ENCODE measurements around the gene ACKR3. TPM values are rescaled to one million over a fixed set of nuclear protein-coding genes. Genes with fewer than 3 reads are reported as not detected.

ACKR3 gene
- total RNA-seq, 4 donors from 2014 or later: 22.9 to 115 (median 64.6) TPM

- DNase-seq (ENCODE audit: low spot score): no peak
- no peak for TF ChIP-seq CTCF (IDR thresholded peaks at IDR 0.05)
These were observed 8.8 kb downstream of the ACKR3 start for GRCh38 chr2:236578411-236578846.

DNA sequence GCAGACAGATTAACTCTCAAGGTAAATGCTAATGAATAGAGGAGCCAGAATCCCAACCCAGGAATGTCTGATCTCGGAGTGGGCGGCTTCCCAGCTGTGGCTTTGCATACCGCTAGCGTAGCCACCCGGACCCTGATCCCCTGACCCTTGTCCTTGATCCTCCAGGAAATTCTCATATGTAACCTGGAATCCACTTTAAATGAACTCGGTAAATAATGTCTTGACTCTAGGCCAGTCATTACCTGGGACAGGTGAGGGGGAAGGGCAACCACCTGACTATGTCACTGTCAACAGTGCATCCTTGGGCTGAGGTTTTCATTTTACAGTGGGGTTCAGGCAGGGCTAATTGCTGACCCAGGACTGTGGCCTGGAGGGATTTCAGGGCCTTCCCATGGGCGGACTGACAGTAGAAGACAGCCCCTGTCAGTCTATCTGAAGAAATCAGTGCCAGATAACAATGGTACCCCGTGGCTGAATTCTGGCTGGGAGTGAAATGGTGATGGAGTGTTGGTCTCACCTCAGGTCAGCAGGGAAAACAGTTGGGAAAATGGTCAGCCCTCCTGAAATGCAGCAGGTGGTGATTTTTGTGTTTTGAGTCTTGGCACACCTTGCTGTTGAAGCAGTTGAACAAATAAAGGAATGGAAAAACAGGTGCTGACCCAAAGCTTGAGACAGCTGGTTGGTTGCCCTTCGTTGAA is 9.6 kb downstream of the ACKR3 start:
- TF ChIP-seq CTCF (IDR thresholded peaks at IDR 0.05): no peak
- ATAC-seq (ENCODE audit: low FRiP score) (no peak), DNase-seq (ENCODE audit: low spot score) (no peak)

More at GRCh38 chr2:236578411-236578846, 8.8 kb downstream of the ACKR3 start:
- ATAC-seq (ENCODE audit: low FRiP score): no peak

GRCh38 chr2:236579746-236580315 is 10.2 kb downstream of the ACKR3 start:
- ATAC-seq (ENCODE audit: low FRiP score) (no peak), DNase-seq (ENCODE audit: low spot score) (no peak)
- no peak for TF ChIP-seq CTCF (IDR thresholded peaks at IDR 0.05)

GRCh38 chr2:236580746-236581355 is 11.2 kb downstream of the ACKR3 start:
- DNase-seq (ENCODE audit: low spot score): no peak
- no peak for ATAC-seq (ENCODE audit: low FRiP score)
- no peak for TF ChIP-seq CTCF (IDR thresholded peaks at IDR 0.05)

DNA sequence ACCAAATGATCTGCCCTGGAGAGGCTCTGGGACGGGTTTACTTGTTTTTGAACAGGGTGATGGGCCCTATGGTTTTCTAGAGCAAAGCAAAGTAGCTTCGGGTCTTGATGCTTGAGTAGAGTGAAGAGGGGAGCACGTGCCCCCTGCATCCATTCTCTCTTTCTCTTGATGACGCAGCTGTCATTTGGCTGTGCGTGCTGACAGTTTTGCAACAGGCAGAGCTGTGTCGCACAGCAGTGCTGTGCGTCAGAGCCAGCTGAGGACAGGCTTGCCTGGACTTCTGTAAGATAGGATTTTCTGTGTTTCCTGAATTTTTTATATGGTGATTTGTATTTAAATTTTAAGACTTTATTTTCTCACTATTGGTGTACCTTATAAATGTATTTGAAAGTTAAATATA is 11.9 kb downstream of the ACKR3 start:
- no peak for ATAC-seq (ENCODE audit: low FRiP score)
- DNase-seq (ENCODE audit: low spot score): no peak

DNA sequence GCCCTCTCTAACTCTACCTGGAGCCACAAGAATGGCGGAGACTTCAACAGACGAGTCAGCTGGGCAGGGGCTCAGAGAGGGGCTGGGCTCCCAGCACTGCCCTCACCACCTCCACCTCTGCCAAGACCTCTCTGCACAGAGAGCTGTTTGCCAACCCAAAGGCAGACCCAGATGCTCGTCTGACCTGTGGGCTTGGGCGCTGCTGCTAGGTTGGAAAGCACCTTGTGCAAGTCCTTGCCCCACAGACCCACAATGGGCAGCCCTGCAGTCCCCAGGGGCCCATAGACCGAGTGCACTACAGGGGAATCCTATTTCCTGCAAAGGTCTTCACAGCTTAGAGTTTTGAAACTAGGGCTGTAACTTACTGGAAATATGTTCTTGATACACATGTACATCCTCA is 13.3 kb downstream of the ACKR3 start:
- ATAC-seq (ENCODE audit: low FRiP score): no peak
- no peak for TF ChIP-seq CTCF (IDR thresholded peaks at IDR 0.05)
- DNase-seq (ENCODE audit: low spot score): no peak

More for the DNA sequence above, 11.9 kb downstream of the ACKR3 start:
- no peak for TF ChIP-seq CTCF (IDR thresholded peaks at IDR 0.05)
